NCI-H526 (cell line): ENCODE data around the gene CD1C.
"Not testable (repeated sequence)": the region's sequence is repeated elsewhere in the genome, so short reads cannot be mapped to it uniquely, and the experiment has no call there.

Experiments used
- DNase-seq, 2 experiments: peaks; one replicate each; lab custom pipeline; 2025; lab: John Stamatoyannopoulos, UW

Gene CD1C

DNA sequence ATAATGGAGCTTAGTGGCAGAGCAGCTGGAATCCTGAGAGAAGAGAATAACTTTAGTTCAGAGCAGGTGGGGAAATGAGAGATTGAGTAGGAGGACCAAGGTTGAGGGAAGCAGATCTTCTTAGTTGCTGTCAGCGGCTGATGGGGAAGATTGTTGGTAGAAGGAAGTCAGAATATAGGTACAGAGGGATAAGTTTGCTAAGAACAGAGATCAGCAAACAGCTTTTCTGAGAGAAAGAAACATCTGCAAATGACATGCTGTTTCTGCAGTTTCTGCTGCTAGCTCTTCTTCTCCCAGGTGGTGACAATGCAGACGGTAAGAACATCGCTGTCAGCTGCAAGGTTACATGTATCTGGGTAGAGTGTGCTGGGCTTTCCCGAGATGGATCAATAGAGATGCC lies at the start of gene CD1C:
CD1C (plus strand) TSS at position 113 of the 400 bp plus-strand sequence; CDS start at position 255, 142 bp downstream.
- no peak for DNase-seq

DNA sequence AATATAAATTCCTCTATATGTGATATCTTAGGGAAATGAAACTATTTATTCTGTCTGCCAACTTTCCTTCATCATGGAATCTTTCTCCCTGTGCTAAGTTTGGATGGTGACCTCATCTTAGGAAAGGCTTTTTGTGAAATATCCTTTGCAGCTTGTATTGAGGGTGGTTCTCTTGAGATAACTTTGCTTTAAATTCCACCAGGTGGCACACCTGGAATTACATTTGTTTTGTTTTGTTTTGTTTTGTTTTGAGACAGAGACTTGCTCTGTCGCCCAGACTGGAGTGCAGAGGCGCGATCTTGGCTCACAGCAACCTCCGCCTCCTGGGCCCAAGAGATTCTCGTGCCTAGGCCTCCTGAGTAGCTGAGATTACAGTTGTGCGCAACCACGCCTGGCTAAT lies 43.1 kb upstream of the CD1C start:
- peak in 1 of 2 experiments; percentile 28 for DNase-seq

GRCh38 chr1:158248118-158248517 lies 41.6 kb upstream of the CD1C start:
- no peak for DNase-seq

DNA sequence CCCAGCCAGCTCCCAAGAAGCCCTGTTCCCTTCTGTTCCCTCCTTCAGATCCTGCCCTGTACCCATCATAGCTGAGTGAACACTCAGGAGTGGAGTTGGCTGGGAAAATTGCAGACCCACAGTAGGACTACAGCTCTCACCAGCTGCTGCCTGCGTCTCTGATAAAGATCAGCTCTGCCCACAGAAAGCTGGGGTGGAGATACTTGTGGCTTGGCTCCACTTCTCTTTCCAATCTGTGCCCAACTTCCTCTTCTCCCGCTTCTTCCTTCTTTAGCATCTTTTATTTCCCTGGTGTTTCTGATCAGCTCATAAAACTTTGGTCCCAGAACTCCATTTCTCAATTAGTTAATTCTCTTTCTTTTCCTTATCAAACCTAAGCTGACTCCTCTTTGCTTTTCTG lies 41.0 kb upstream of the CD1C start:
- DNase-seq = no peak

GRCh38 chr1:158249646-158250045 lies 40.1 kb upstream of the CD1C start:
- DNase-seq = no peak

GRCh38 chr1:158251163-158251562 lies 38.6 kb upstream of the CD1C start:
- no peak for DNase-seq

GRCh38 chr1:158255656-158256055 lies 34.1 kb upstream of the CD1C start:
- no peak for DNase-seq

DNA sequence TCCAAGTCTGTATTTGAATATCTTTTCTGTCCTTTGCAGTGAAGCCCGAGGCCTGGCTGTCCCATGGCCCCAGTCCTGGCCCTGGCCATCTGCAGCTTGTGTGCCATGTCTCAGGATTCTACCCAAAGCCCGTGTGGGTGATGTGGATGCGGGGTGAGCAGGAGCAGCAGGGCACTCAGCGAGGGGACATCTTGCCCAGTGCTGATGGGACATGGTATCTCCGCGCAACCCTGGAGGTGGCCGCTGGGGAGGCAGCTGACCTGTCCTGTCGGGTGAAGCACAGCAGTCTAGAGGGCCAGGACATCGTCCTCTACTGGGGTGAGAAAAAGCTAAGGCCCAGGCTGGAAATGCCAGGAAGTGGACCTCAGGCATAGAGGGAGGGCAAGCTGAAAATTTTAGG lies 33.0 kb upstream of the CD1C start:
- not testable (repeated sequence) for DNase-seq

- DNase-seq = no peak
These were observed 31.8 kb upstream of the CD1C start for GRCh38 chr1:158257888-158258287.

DNA sequence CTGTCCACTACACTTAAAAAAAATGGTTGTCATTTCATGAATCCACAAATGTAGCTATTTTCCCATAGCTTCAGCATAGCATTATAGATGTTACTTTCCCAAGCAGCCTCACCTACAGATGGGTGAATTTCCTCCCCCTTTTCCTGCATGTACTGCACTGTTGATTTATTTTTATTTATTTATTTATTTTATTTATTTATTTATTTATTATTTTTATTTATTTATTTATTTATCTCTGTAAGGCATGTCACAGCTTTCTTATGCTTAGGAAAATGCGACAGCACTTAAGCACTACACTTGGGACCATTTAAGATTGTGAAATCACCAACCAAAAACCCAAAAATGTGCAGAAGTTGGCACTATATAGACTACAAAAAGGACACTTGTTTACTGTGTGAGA lies 30.6 kb upstream of the CD1C start:
- DNase-seq = no peak

- no peak for DNase-seq
These were observed 17.0 kb upstream of the CD1C start for GRCh38 chr1:158272681-158273080.

- no peak for DNase-seq
These were observed 14.9 kb upstream of the CD1C start for GRCh38 chr1:158274797-158275196.

- DNase-seq = not testable (repeated sequence)
These were observed 7.3 kb upstream of the CD1C start for GRCh38 chr1:158282421-158282820.

DNA sequence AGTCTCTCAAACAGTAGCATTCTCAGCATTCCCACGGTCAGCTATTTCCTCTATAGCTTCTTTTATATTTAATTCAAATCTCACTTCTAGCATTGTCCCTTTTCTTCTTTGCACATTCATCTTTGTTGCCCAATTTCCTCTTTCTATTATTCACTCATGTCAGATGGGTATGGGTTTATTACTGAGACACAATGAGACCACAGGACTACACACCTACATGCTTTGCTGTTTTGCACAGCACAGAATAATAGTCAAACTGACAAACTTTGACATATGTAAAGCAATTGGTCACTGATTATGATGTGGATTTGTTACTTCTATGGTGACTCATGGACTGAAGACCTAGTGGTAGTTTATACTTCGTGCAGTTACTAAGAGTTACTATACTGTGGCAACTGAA lies 5.8 kb upstream of the CD1C start:
- no peak for DNase-seq

GRCh38 chr1:158285756-158286241 lies 3.9 kb upstream of the CD1C start:
- DNase-seq = no peak

GRCh38 chr1:158286487-158286886 lies 3.2 kb upstream of the CD1C start:
- DNase-seq = no peak

- DNase-seq = no peak
These were observed 2.8 kb upstream of the CD1C start for GRCh38 chr1:158286941-158287346.

DNA sequence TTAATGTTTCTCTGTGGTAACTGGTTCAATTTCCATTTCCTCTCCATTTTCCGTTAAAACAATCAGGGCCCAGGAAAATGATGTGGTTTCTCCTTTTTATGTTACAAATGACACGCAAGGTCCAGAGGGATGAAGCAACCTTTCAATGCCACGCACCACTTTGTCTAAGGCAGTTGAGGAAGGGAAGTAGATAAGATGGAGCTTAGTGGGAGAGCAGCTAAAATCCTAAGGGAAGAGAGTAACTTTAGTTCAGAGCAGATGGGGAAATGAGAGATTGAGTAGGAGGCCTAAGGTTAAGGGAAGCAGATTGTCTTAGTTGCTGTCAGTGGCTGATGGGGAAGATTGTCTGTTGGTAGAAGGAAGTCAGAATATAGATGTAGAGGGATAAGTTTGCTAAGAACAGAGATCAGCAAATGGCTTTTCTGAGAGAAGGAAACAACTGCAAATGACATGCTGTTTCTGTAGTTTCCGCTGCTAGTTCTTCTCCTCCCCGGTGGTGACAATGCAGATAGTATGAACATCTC lies 660 bp downstream of the CD1C start:
- DNase-seq = no peak

- DNase-seq = no peak
These were observed 6.1 kb downstream of the CD1C start for GRCh38 chr1:158295791-158296190.

GRCh38 chr1:158310623-158311022 lies 20.9 kb downstream of the CD1C start:
- no peak for DNase-seq

- DNase-seq = no peak
These were observed 21.3 kb downstream of the CD1C start for GRCh38 chr1:158311066-158311465.

GRCh38 chr1:158323866-158324265 lies 34.1 kb downstream of the CD1C start:
- no peak for DNase-seq

- no peak for DNase-seq
These were observed 34.7 kb downstream of the CD1C start for GRCh38 chr1:158324395-158324794.

DNA sequence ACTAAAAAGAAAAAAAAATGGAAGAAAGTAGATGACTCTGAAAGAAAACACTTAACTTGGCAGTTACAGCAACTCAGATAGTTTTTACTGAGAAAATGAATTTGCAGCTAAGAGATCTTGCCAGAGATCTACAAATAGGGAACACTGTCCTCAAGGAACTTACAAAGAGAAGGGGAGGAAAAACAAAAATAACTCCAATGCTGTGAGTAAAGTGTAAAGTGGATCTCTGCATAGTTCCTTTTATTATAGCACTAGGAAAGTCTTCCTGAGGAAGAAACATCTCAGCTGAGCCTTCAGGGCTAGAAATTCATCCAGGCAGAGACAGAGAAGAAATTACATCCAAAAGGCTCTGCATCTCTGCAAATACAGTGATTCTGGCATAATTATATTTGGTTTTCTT lies 37.8 kb downstream of the CD1C start:
- DNase-seq = no peak

GRCh38 chr1:158328426-158328825 lies 38.7 kb downstream of the CD1C start:
- DNase-seq = no peak
